Stimulated activated naive CD8-positive, alpha-beta T cell treated with anti-CD3 and anti-CD28 coated beads, Interleukin-15, amount 100 ng/mL, for 72 hours (primary cell): Measurements from ENCODE around the gene ALDH3A1.
A peak's percentile ranks its signal among the peaks of the same experiment; 100 is the strongest.

Source experiments
- ATAC-seq: fragments of 150-1000 bp; cut with Tn5 transposase; 2 replicates; pipeline ENCODE4 v1.10.0; 2021; ENCODE audit warnings: mild to moderate bottlenecking, moderate library complexity
- DNase-seq, 2 donors: peaks; one replicate each; pipeline ENCODE4 v3.0.0; 2021 to 2022
- H3K27ac Mint-ChIP-seq, 2 donors: one replicate each; pipeline ENCODE4 v1.8.0; 2022; ENCODE audit warnings: mild to moderate bottlenecking in 2 of 2, mixed read lengths in 2 of 2, moderate library complexity in 2 of 2
- H3K27me3 Mint-ChIP-seq: one replicate; pipeline ENCODE4 v1.8.0; 2022; ENCODE audit warnings: mixed read lengths
- H3K4me1 Mint-ChIP-seq: one replicate; pipeline ENCODE4 v1.8.0; 2022; ENCODE audit warnings: mild to moderate bottlenecking, mixed read lengths
- H3K4me3 Mint-ChIP-seq, 2 donors: one replicate each; pipeline ENCODE4 v1.8.0; 2022; ENCODE audit warnings: mild to moderate bottlenecking in 2 of 2, mixed read lengths in 2 of 2, moderate library complexity in 1 of 2
- H3K9me3 Mint-ChIP-seq, 2 donors: one replicate each; pipeline ENCODE4 v1.8.0; 2022; ENCODE audit warnings: mixed read lengths in 2 of 2

The ALDH3A1 gene

DNA sequence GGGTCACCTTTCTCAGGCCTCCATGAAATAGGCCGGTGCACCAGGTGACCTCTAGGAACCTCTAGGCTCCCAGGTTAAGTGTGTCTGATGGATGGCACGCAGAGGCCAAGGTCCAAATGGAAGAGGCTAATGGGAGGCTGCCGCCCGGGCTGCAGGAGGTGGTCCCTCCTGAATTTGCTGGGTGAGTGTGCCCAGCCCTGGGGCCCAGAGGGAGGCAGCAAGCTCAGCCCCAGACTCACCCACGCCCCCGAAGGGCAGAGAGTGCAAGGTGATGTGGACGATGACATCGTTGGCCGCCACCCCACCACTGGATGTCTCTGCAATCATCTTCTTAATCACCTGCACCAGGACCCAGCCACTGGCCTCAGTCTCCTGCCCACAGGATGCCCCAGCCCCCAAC is 9.3 kb downstream of the ALDH3A1 start:
- no peaks in the 10 kb centered on the region for H3K9me3 Mint-ChIP-seq
- no peaks in the 10 kb centered on the region for H3K4me1 Mint-ChIP-seq
- no peak overlapping the region for H3K4me3 Mint-ChIP-seq
- no peak for ATAC-seq
- no peak for DNase-seq
- H3K27me3 Mint-ChIP-seq, result no peaks in the 10 kb centered on the region
- H3K27ac Mint-ChIP-seq, result peak overlapping the region in 1 of 2 donors; percentile 72

DNA sequence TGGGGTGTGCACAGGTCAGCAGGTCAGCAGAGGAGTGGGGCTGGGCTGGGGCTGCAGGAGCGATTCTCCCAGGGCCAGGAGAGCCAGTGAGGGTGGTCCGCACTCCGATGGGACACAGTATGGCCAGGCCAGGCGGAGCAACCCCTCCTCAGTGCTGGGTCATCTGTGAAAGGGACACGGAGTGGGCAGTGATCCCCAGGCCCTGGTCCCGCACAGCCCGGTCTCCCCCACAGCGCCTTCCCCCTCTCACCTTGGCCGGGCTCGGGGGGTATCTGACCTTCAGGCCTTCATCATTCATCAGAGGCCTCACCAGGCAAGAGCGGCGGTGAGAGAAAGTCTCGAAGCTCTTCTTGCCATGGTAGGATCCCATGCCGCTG is 10.0 kb downstream of the ALDH3A1 start:
- Mint-ChIP-seq H3K4me1 (no peaks in the 10 kb centered on the region), H3K9me3 (no peaks in the 10 kb centered on the region), H3K27me3 (no peaks in the 10 kb centered on the region), H3K4me3 (no peak overlapping the region), H3K27ac (no peak overlapping the region)
- ATAC-seq, result no peak
- DNase-seq, result no peak

DNA sequence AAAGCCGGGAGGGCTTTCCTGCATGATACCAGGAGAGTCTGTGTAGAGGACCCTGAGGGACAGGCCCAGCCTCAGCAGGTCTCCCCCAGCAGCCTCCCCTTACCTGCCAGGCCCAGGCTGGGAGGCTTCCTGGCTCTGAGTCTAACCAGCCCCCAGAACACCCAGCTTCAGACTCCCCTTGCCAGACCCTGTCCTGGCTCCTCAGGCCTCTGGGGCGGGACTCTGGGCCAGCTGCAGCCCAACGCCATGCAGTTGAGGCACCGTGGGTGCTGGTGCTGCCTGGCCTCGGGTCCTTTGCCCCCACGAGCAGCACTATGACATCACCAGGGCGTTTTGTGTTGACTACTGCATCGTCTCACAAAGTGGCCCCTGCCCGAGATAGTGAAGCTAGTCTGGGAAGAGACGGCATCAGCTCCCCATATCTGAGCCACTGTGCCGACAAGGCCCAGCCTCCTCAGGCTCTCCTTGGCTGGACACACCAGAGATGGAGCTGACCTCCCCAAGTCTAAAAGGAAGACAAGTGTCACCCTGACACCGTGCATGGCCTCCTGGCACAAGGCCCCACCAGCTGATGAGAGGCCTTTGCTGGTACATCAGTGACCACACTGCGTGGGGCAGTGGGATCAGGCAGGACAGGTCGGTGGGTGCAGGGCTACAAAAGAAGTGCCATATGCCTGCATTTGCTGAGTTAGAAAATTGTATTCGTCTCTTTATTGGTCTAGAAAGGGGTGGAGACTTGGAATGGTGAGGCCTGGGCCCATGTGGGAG is 10.6 kb downstream of the ALDH3A1 start:
- H3K4me3 Mint-ChIP-seq, result no peak overlapping the region
- H3K4me1 Mint-ChIP-seq, result no peaks in the 10 kb centered on the region
- no peak overlapping the region for H3K27ac Mint-ChIP-seq
- no peaks in the 10 kb centered on the region for H3K27me3 Mint-ChIP-seq
- no peaks in the 10 kb centered on the region for H3K9me3 Mint-ChIP-seq
- DNase-seq, result no peak
- no peak for ATAC-seq

DNA sequence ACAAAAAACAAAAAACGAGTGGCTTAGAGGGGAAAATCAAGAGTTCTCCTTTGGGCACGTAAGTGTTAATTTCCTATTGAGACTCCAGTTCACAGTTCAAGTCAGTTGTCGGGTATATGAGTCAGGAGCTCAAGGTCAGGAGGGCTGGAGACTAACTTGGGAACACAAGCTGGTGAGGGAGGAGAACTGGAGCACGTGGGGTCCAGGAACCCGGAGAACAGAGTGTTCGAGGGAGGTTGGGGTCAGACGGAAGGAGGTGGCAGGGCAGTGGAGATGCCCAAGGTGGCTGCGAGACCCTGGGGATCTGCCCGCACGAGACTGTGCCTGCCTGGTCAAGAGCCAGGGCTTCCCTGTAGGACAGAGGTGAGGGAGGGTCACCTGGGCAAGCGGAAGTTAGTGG is 12.0 kb downstream of the ALDH3A1 start:
- no peak overlapping the region for H3K4me3 Mint-ChIP-seq
- H3K27me3 Mint-ChIP-seq, result no peaks in the 10 kb centered on the region
- no peak for ATAC-seq
- peak overlapping the region in 1 of 2 donors; percentile 55 for H3K27ac Mint-ChIP-seq
- no peak for DNase-seq
- no peaks in the 10 kb centered on the region for H3K9me3 Mint-ChIP-seq
- H3K4me1 Mint-ChIP-seq, result no peaks in the 10 kb centered on the region

DNA sequence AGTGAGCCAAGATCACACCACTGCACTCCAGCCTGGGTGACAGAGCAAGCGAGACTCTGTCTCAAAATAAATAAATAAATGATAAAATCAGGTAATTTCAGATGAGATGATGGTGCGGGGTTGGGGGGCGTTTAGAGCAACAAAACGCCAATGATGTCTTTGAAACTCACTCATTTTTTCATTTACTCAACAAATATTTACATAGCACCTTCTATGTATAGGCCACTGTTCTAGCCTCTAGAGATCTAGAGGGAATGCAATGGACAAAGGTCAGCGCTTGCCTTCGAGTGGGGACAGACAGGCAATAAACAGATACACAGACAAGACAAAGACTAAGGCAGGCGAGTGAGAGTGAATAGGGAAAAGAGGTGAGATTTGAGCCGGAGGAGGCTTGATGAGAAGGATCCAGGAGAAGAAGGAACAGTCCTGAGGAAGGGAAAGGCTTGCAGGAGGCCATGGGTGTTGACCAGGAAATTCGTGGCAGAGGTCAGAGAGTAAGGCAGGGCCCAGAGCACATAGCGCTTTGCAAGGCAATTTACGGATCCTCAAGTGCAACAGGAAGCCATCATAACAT is 14.1 kb downstream of the ALDH3A1 start:
- no peak for ATAC-seq
- no peak for DNase-seq
- Mint-ChIP-seq H3K4me1 (no peaks in the 10 kb centered on the region), H3K4me3 (no peak overlapping the region), H3K9me3 (no peaks in the 10 kb centered on the region), H3K27me3 (no peaks in the 10 kb centered on the region), H3K27ac (peak overlapping the region in 1 of 2 donors; percentile 46)

DNA sequence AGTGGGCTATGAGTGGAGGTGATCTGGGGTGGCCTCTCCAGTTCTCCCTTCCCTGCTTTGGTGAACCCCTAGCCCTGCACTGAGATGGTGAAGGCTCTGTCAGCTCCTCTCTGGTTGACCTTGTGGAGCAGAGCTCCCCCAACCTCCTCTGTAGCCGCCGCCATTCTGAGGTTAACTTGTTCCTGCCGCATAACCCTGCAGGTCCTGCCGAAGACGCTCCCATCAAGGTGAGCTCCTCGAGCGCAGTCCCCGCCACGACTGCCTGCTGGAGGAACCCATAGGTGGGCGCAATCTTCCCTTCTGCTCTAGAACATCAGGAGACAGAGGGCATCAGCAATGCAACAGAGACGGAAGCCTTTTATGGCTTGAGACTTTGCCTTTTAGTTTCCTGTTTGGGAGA is 16.5 kb downstream of the ALDH3A1 start:
- H3K27me3 Mint-ChIP-seq, result no peaks in the 10 kb centered on the region
- no peaks in the 10 kb centered on the region for H3K9me3 Mint-ChIP-seq
- no peak overlapping the region for H3K4me3 Mint-ChIP-seq
- ATAC-seq (no peak), DNase-seq (no peak)
- no peak overlapping the region for H3K27ac Mint-ChIP-seq
- H3K4me1 Mint-ChIP-seq, result no peaks in the 10 kb centered on the region

DNA sequence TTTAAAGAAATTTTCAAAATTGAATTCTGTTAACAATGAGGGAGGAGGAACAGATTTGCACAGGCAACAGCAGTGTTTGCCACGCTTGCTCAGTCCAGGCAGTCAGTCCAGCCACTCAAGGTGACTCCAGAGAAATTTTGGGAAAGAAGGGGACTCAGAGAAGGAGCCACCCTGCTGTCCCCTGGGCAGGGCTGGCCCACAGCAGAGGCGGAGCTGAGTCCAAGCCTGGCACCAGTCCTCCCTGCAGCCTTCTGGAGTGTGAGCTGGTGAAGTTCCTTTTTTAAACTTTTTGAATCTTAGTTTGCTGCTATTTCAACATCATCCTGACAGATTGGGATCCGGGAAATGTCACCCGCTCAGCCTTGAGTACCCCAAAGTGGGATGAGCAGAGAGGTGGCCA is 17.3 kb downstream of the ALDH3A1 start:
- H3K9me3 Mint-ChIP-seq, result no peaks in the 10 kb centered on the region
- no peak for ATAC-seq

DNA sequence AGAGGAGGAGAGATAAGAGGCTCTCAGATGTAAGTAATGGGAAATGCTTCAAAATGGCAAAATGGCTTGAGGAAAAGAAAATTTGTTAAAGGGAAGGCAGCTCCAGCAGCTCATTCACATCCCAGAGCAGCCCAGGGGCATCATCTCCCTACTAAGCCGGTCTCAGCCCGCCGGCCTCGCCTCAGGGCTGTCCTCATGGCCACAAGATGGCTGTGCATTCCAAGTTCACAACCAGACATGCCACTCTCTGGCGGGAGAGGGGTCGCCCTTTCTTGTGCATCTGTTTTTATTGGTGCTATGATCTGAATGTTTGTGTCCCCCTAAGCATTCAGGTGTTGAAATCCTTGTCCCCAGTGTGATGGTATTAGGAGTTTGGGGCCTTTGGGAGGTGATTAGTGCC is 18.2 kb downstream of the ALDH3A1 start:
- Mint-ChIP-seq H3K27me3 (no peaks in the 10 kb centered on the region), H3K9me3 (no peaks in the 10 kb centered on the region), H3K4me3 (no peak overlapping the region), H3K4me1 (peaks cover 5% of the 10 kb centered on the region), H3K27ac (no peak overlapping the region)
- DNase-seq (no peak), ATAC-seq (no peak)

More for the DNA sequence above, 17.3 kb downstream of the ALDH3A1 start:
- Mint-ChIP-seq H3K4me3 (no peak overlapping the region), H3K27ac (peak overlapping the region in 1 of 2 donors; percentile 77), H3K27me3 (no peaks in the 10 kb centered on the region), H3K4me1 (no peaks in the 10 kb centered on the region)
- no peak for DNase-seq

DNA sequence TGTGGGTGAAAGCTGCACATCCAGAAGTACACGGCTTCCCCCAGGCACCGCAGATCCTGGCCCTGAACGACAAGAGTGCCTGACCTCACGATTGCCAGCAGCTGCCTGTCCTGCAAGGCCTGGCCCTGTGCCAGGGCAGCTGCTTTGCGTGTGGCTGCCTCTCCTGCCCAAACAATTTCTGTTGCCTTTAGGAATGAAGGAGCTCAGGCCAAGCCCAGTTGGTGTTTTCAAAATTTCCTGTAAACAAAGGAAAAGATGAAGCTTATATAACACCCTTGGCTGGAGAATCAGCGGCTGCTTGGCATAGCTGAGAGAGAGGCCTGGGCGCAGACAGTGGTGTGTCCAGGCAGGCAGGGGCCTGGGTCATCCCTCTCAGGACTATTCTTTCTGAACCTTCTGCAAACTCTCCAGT is 20.0 kb downstream of the ALDH3A1 start:
- Mint-ChIP-seq H3K27ac (no peak overlapping the region), H3K27me3 (no peaks in the 10 kb centered on the region), H3K4me1 (peaks cover 15% of the 10 kb centered on the region), H3K4me3 (no peak overlapping the region), H3K9me3 (no peaks in the 10 kb centered on the region)
- no peak for ATAC-seq
- DNase-seq, result no peak

DNA sequence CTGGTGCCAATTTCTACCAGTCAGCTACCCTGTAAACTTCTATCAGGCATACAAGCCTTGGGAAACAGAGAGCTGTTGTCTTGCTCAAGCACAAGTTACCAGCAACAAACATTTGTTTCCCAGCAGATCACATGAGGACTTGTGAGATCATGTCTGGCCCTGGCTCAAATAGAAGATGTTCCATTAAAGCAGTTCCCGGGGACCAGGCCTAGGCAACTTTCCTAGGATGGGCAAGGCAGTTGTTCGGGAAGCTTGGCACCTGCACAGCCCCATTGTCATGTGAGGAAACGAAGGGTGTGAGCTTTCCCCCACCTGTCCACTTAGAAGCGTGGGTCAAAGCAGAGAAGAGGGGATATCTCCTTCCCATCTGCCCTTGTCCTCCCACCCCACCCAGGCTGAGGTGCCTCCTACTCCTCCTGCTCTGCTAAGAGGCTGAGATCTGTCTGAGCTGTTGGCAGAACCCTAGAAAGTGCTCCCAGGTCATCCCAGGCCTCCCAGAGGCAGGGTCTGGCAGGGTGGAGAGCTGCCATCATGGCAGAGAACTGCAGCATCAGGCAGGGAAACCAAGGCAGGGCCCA is 20.5 kb downstream of the ALDH3A1 start:
- no peak overlapping the region for H3K27ac Mint-ChIP-seq
- DNase-seq (no peak), ATAC-seq (no peak)
- H3K9me3 Mint-ChIP-seq, result no peaks in the 10 kb centered on the region
- H3K4me3 Mint-ChIP-seq, result no peak overlapping the region
- H3K4me1 Mint-ChIP-seq, result peaks cover 15% of the 10 kb centered on the region
- H3K27me3 Mint-ChIP-seq, result no peaks in the 10 kb centered on the region

DNA sequence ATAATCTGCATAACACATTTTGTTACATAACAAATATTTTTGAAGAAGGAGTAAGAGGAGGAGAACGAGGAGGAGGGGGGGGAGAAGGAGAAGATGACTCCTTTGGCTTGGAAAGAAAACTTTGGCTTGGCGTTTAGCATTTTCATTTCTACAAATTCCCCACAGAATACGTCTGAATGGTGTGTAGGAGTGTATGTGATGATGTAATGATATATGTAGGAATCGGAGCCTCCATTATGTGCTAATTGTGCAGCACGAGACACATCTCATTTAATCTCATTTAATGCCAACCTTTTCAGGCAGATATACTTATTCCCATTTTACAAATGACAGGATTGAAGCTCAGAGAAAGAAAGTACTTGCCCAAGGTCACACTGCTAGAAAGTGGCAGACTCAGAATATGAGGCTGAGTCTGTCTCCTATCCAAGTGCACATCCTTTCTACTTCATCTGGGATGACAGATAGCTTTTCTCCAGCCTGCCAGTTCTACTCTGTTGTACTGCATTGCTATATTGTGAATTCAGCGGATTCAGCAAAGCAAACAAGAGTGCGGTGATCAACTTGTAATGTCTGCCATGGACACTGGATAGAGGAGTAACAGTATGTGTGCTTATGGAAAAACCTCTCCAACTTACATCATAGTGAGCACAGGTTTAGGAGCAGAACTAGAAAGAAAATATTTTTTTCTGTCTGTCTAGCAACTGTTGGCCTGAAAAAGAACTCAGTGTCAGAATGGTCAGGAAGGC is 21.3 kb downstream of the ALDH3A1 start:
- ATAC-seq, result no peak
- H3K27ac Mint-ChIP-seq, result no peak overlapping the region
- H3K9me3 Mint-ChIP-seq, result no peaks in the 10 kb centered on the region
- no peaks in the 10 kb centered on the region for H3K27me3 Mint-ChIP-seq
- no peak overlapping the region for H3K4me3 Mint-ChIP-seq
- no peak for DNase-seq
- peaks cover 15% of the 10 kb centered on the region for H3K4me1 Mint-ChIP-seq

DNA sequence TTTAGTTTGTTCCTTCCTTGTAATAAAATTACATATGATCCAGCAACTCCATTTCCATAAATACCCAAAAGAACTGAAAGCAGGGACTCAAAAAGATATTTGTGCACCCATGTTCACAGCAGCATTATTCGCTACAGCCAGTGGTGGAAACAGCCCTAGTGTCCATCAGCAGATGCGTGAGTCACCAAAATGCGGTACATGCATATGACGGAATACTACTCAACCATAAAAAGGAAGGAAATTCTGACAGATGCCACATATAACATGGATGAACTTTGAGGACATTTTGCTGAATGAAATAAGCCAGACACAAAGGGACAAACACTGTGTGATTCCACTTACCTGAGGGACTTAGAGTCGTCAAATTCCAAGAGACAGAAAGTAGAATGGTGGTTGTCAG is 22.6 kb downstream of the ALDH3A1 start:
- Mint-ChIP-seq H3K27me3 (no peaks in the 10 kb centered on the region), H3K4me3 (peak overlapping the region in 1 of 2 donors; percentile 42), H3K9me3 (no peaks in the 10 kb centered on the region), H3K4me1 (peaks cover 15% of the 10 kb centered on the region), H3K27ac (no peak overlapping the region)
- ATAC-seq (no peak), DNase-seq (no peak)

DNA sequence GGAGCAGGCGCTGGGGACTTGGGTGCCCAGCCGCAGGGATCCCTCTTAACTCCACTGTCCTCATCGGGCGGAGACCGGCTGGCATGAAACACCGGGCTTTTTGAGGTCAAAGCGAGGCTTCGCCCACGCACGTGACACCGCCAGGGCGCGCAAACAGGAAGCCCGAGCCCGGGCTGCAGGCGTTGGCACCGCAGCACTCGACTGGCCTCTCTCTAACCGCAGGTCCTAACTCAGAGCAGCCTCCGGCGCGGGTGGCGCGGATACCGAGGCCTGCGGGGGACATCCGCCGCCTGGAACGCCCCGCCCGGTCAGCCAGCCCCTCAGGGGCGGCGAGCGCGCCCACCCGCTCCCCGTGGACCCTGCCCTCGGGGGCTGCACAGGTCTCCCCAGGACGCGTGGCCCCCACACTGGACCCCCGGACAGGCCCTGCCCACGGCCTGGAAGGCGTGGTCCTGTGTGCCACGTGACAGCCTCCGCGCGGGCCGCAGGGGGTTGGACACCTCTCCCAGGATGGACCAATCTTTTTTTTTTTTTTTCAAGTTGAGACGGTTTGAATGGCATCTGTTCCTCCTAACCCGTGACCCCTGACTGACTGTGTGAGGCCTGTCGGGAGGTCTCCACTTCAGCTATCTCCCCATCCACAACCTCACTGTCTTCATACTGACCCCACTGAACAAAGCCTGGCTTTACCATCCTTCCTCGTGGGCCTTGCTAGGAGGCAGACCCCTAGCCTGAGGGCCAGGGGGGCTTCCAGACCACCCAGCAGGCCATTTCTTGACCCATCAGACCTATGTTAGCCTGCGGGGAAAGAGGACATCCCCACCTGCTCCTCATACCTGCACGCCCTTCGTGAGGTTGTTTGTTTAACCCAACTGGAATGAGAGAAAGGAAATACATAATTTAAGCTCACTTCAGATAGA is 23.3 kb downstream of the ALDH3A1 start:
- ATAC-seq, result peak; percentile 86
- Mint-ChIP-seq H3K4me3 (peak overlapping the region; percentile 42 to 72), H3K4me1 (peaks cover 15% of the 10 kb centered on the region), H3K27me3 (no peaks in the 10 kb centered on the region), H3K9me3 (no peaks in the 10 kb centered on the region), H3K27ac (no peak overlapping the region)
- DNase-seq, result peak; percentile 45 to 67

DNA sequence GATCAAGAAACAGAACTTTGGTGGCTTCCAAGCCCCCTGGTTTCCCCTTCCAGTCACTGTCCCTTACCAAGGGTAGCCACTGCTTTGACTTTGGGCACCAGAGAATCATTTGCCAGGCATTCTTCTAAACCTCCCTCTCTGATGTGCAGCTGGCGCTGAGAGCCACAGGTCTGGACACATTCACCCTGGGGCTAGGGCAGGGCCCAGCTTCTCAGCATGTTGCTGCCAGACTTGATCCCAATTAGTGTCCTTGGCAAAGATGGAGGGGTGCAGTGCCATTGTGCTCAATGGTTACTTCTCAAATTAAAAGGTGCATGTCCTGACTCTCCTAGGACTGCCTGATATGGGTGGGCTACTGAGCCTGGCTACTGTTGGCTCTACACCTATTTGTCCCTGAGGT is 24.1 kb downstream of the ALDH3A1 start:
- no peaks in the 10 kb centered on the region for H3K27me3 Mint-ChIP-seq
- peak overlapping the region in 1 of 2 donors; percentile 48 for H3K4me3 Mint-ChIP-seq
- H3K4me1 Mint-ChIP-seq, result peaks cover 15% of the 10 kb centered on the region
- DNase-seq, result no peak
- no peak for ATAC-seq
- no peak overlapping the region for H3K27ac Mint-ChIP-seq
- no peaks in the 10 kb centered on the region for H3K9me3 Mint-ChIP-seq
